ENCODE data around the gene MITF. TPM values are rescaled to one million over a fixed set of nuclear protein-coding genes. Genes with fewer than 3 reads are reported as not detected.

MITF gene
- polyA plus RNA-seq, 1 donor (not counting 4 experiments of a cell fraction or from before 2014, with no cell fraction given): 2.7 TPM

GRCh38 chr3:69926385-69926784 is 187.1 kb downstream of the MITF start:
- TF ChIP-seq, protein P1, sequence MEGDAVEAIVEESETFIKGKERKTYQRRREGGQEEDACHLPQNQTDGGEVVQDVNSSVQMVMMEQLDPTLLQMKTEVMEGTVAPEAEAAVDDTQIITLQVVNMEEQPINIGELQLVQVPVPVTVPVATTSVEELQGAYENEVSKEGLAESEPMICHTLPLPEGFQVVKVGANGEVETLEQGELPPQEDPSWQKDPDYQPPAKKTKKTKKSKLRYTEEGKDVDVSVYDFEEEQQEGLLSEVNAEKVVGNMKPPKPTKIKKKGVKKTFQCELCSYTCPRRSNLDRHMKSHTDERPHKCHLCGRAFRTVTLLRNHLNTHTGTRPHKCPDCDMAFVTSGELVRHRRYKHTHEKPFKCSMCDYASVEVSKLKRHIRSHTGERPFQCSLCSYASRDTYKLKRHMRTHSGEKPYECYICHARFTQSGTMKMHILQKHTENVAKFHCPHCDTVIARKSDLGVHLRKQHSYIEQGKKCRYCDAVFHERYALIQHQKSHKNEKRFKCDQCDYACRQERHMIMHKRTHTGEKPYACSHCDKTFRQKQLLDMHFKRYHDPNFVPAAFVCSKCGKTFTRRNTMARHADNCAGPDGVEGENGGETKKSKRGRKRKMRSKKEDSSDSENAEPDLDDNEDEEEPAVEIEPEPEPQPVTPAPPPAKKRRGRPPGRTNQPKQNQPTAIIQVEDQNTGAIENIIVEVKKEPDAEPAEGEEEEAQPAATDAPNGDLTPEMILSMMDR (optimal IDR thresholded peaks at IDR 0.05 in 1 of 3, IDR thresholded peaks at IDR 0.05 in 1 of 3, conservative IDR thresholded peaks at IDR 0.05 in 1 of 3; ENCODE audit: extremely low read depth in 1 of 3, insufficient read depth in 2 of 3, low read length in 3 of 3): no peak
- no peak for TF ChIP-seq EZH2 (IDR thresholded peaks at IDR 0.05; ENCODE audit: low read length)

GRCh38 chr3:69927571-69927970 is 188.3 kb downstream of the MITF start:
- Histone ChIP-seq H3K9ac (ENCODE audit: control insufficient read depth, extremely low read depth, insufficient read depth, low read length) (no peak overlapping the region), H3K36me3 (ENCODE audit: control insufficient read depth in 2 of 2, extremely low read depth in 1 of 2, insufficient read depth in 2 of 2, low read length in 2 of 2) (no peaks in the 10 kb centered on the region), H2AFZ (ENCODE audit: control insufficient read depth, low read length) (no peak overlapping the region), H3K9me1 (ENCODE audit: control insufficient read depth, extremely low read depth, insufficient read depth, low read length) (no peaks in the 10 kb centered on the region), H3K4me2 (ENCODE audit: control insufficient read depth, extremely low read depth, insufficient read depth, low read depth, low read length) (no peak overlapping the region), H3K4me3 (ENCODE audit: control insufficient read depth in 2 of 3, extremely low read depth in 1 of 3, insufficient read depth in 2 of 3, low read depth in 1 of 3, low read length in 3 of 3) (no peak overlapping the region), H3K4me1 (ENCODE audit: control insufficient read depth, extremely low read depth, insufficient read depth, low read length) (no peaks in the 10 kb centered on the region), H4K20me1 (ENCODE audit: control insufficient read depth, extremely low read depth, insufficient read depth, low read length) (no peaks in the 10 kb centered on the region), H3K27ac (ENCODE audit: control insufficient read depth, insufficient read depth, low read length) (no peak overlapping the region), H3K27me3 (ENCODE audit: control insufficient read depth, extremely low read depth, insufficient read depth, low read length) (no peaks in the 10 kb centered on the region), H3K9me3 (ENCODE audit: control insufficient read depth, low read depth, low read length) (no peaks in the 10 kb centered on the region), H3K79me2 (ENCODE audit: control insufficient read depth, insufficient read depth, low read length) (no peaks in the 10 kb centered on the region)
- no peak for DNase-seq (ENCODE audit: low read depth, low spot score)
- dilution Hi-C loops (cut with MboI; ENCODE audit: extremely low pct_ligation_motif_present, low sequenced_read_pairs): no loop called here
- TF ChIP-seq, protein P1 (optimal IDR thresholded peaks at IDR 0.05 in 1 of 3, IDR thresholded peaks at IDR 0.05 in 1 of 3, conservative IDR thresholded peaks at IDR 0.05 in 1 of 3; ENCODE audit: extremely low read depth in 1 of 3, insufficient read depth in 2 of 3, low read length in 3 of 3): no peak
- TF ChIP-seq EZH2 (IDR thresholded peaks at IDR 0.05; ENCODE audit: low read length): no peak
- FAIRE-seq: no peak

More at GRCh38 chr3:69926385-69926784, 187.1 kb downstream of the MITF start:
- no peak overlapping the region for H3K27ac ChIP-seq (ENCODE audit: control insufficient read depth, insufficient read depth, low read length)
- H3K4me2 ChIP-seq (ENCODE audit: control insufficient read depth, extremely low read depth, insufficient read depth, low read depth, low read length): no peak overlapping the region
- FAIRE-seq (no peak), DNase-seq (ENCODE audit: low read depth, low spot score) (no peak)
- H3K9ac ChIP-seq (ENCODE audit: control insufficient read depth, extremely low read depth, insufficient read depth, low read length): no peak overlapping the region
- no peaks in the 10 kb centered on the region for H4K20me1 ChIP-seq (ENCODE audit: control insufficient read depth, extremely low read depth, insufficient read depth, low read length)
- dilution Hi-C loops (cut with MboI; ENCODE audit: extremely low pct_ligation_motif_present, low sequenced_read_pairs): no loop called here
- H3K4me1 ChIP-seq (ENCODE audit: control insufficient read depth, extremely low read depth, insufficient read depth, low read length): no peaks in the 10 kb centered on the region
- no peaks in the 10 kb centered on the region for H3K9me1 ChIP-seq (ENCODE audit: control insufficient read depth, extremely low read depth, insufficient read depth, low read length)
- H3K9me3 ChIP-seq (ENCODE audit: control insufficient read depth, low read depth, low read length): no peaks in the 10 kb centered on the region
- H3K4me3 ChIP-seq (ENCODE audit: control insufficient read depth in 2 of 3, extremely low read depth in 1 of 3, insufficient read depth in 2 of 3, low read depth in 1 of 3, low read length in 3 of 3): no peak overlapping the region
- no peak overlapping the region for H2AFZ ChIP-seq (ENCODE audit: control insufficient read depth, low read length)
- H3K79me2 ChIP-seq (ENCODE audit: control insufficient read depth, insufficient read depth, low read length): no peaks in the 10 kb centered on the region
- H3K36me3 ChIP-seq (ENCODE audit: control insufficient read depth in 2 of 2, extremely low read depth in 1 of 2, insufficient read depth in 2 of 2, low read length in 2 of 2): no peaks in the 10 kb centered on the region
- H3K27me3 ChIP-seq (ENCODE audit: control insufficient read depth, extremely low read depth, insufficient read depth, low read length): no peaks in the 10 kb centered on the region

Data from keratinocyte (primary cell).